ENCODE data around the gene STRN4. TPM values are rescaled to one million over a fixed set of nuclear protein-coding genes. Genes with fewer than 3 reads are reported as not detected.

STRN4 gene
- total and polyA plus RNA-seq, 9 of the 15 experiments (the other 6 are each of a cell fraction or from before 2014, with no cell fraction given) = 0.62 to 83.7 (median 36.9) TPM

DNA sequence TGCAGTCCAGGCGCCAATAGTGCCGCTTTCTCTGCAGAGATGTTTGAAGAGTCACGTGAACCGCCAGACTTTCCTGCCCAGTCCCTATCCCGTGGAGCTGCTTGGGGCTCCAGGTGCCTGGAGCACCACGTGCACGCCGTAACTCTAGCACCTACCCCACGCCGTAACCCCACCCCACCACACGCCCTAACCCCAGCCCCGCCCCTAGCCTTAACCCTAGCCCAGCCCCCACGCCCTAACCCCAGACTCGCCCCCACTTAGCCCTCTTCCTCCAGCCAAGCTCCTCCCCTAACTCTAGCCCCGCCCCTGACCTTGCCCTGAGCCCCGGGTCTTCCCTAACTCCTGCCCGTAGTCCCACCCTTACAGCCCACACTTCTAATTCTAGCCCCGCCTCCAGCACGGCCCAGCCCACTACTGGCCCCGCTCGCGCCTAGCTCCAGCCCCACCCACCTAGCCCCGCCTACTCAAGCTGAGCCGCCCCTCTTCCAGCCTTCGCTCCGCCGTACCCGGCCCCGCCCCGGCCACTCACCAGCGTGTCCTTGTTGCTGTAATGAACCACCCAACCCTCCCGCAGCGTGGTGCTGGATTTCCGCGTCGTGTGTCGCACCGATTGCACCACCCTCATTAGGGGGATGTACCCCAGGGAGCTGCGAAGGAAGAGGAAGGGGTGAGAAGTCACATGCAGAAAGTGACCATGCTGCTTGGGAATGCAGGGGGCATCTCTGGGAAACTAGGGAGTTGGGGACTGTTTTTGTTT, 48.9 kb downstream of the STRN4 start (continued):
- TF ChIP-seq, protein P1, sequence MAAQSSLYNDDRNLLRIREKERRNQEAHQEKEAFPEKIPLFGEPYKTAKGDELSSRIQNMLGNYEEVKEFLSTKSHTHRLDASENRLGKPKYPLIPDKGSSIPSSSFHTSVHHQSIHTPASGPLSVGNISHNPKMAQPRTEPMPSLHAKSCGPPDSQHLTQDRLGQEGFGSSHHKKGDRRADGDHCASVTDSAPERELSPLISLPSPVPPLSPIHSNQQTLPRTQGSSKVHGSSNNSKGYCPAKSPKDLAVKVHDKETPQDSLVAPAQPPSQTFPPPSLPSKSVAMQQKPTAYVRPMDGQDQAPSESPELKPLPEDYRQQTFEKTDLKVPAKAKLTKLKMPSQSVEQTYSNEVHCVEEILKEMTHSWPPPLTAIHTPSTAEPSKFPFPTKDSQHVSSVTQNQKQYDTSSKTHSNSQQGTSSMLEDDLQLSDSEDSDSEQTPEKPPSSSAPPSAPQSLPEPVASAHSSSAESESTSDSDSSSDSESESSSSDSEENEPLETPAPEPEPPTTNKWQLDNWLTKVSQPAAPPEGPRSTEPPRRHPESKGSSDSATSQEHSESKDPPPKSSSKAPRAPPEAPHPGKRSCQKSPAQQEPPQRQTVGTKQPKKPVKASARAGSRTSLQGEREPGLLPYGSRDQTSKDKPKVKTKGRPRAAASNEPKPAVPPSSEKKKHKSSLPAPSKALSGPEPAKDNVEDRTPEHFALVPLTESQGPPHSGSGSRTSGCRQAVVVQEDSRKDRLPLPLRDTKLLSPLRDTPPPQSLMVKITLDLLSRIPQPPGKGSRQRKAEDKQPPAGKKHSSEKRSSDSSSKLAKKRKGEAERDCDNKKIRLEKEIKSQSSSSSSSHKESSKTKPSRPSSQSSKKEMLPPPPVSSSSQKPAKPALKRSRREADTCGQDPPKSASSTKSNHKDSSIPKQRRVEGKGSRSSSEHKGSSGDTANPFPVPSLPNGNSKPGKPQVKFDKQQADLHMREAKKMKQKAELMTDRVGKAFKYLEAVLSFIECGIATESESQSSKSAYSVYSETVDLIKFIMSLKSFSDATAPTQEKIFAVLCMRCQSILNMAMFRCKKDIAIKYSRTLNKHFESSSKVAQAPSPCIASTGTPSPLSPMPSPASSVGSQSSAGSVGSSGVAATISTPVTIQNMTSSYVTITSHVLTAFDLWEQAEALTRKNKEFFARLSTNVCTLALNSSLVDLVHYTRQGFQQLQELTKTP (IDR thresholded peaks at IDR 0.05; ENCODE audit: low read depth in 1 of 2, partially characterized antibody in 2 of 2) = no peak
- TF ChIP-seq ZNF133 (CRISPR knock-in tag; IDR thresholded peaks at IDR 0.05) (no peak), STAT5A (IDR thresholded peaks at IDR 0.05; ENCODE audit: borderline replicate concordance, low read length) (no peak), SRSF9 (IDR thresholded peaks at IDR 0.05; ENCODE audit: borderline replicate concordance, low read depth, low read length) (no peak), ELF1 (tag; IDR thresholded peaks at IDR 0.05) (peak; percentile 46; the same call in 1 of the 2 replicates), ZNF398 (CRISPR knock-in tag; IDR thresholded peaks at IDR 0.05) (no peak), SNIP1 (IDR thresholded peaks at IDR 0.05; ENCODE audit: low read depth) (no peak), DIDO1 (tag; IDR thresholded peaks at IDR 0.05; ENCODE audit: low read depth) (no peak), ARHGAP35 (IDR thresholded peaks at IDR 0.05; ENCODE audit: partially characterized antibody) (no peak), ZNF77 (CRISPR knock-in tag; IDR thresholded peaks at IDR 0.05) (no peak), ZNF384 (IDR thresholded peaks at IDR 0.05; ENCODE audit: low read depth, low read length) (no peak), CBX1 (IDR thresholded peaks at IDR 0.05; ENCODE audit: low read depth) (no peak), ZNF121 (CRISPR knock-in tag; conservative IDR thresholded peaks at IDR 0.05) (no peak), U2AF1 (optimal IDR thresholded peaks at IDR 0.05; ENCODE audit: low read depth, low read length) (no peak)
- TF ChIP-seq, protein P2, sequence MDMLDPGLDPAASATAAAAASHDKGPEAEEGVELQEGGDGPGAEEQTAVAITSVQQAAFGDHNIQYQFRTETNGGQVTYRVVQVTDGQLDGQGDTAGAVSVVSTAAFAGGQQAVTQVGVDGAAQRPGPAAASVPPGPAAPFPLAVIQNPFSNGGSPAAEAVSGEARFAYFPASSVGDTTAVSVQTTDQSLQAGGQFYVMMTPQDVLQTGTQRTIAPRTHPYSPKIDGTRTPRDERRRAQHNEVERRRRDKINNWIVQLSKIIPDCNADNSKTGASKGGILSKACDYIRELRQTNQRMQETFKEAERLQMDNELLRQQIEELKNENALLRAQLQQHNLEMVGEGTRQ (CRISPR knock-in tag; IDR thresholded peaks at IDR 0.05) = peak; percentile 72
- TF ChIP-seq, protein P3, sequence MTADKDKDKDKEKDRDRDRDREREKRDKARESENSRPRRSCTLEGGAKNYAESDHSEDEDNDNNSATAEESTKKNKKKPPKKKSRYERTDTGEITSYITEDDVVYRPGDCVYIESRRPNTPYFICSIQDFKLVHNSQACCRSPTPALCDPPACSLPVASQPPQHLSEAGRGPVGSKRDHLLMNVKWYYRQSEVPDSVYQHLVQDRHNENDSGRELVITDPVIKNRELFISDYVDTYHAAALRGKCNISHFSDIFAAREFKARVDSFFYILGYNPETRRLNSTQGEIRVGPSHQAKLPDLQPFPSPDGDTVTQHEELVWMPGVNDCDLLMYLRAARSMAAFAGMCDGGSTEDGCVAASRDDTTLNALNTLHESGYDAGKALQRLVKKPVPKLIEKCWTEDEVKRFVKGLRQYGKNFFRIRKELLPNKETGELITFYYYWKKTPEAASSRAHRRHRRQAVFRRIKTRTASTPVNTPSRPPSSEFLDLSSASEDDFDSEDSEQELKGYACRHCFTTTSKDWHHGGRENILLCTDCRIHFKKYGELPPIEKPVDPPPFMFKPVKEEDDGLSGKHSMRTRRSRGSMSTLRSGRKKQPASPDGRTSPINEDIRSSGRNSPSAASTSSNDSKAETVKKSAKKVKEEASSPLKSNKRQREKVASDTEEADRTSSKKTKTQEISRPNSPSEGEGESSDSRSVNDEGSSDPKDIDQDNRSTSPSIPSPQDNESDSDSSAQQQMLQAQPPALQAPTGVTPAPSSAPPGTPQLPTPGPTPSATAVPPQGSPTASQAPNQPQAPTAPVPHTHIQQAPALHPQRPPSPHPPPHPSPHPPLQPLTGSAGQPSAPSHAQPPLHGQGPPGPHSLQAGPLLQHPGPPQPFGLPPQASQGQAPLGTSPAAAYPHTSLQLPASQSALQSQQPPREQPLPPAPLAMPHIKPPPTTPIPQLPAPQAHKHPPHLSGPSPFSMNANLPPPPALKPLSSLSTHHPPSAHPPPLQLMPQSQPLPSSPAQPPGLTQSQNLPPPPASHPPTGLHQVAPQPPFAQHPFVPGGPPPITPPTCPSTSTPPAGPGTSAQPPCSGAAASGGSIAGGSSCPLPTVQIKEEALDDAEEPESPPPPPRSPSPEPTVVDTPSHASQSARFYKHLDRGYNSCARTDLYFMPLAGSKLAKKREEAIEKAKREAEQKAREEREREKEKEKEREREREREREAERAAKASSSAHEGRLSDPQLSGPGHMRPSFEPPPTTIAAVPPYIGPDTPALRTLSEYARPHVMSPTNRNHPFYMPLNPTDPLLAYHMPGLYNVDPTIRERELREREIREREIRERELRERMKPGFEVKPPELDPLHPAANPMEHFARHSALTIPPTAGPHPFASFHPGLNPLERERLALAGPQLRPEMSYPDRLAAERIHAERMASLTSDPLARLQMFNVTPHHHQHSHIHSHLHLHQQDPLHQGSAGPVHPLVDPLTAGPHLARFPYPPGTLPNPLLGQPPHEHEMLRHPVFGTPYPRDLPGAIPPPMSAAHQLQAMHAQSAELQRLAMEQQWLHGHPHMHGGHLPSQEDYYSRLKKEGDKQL (CRISPR knock-in tag; IDR thresholded peaks at IDR 0.05; ENCODE audit: borderline replicate concordance) = no peak
